ENCODE data around the gene CFHR4. TPM values are rescaled to one million over a fixed set of nuclear protein-coding genes. Genes with fewer than 3 reads are reported as not detected.

Gene CFHR4
- total RNA-seq, 1 experiment from 2014 or later: not detected

GRCh38 chr1:196866974-196867373 is 20.9 kb upstream of the CFHR4 start:
- H3K4me2 ChIP-seq (ENCODE audit: insufficient read depth, insufficient read length, low read length): no peak overlapping the region
- no peak overlapping the region for H2BK5ac ChIP-seq (ENCODE audit: insufficient read length, low read length)
- Mint-ChIP-seq H3K36me3 (ENCODE audit: insufficient read depth in 1 of 3, low read depth in 3 of 3) (0 out of 7 replicates have a peak, but pooled peaks cover 0 to 1% (median 0%) of the 10 kb centered on the region in 3 experiments), H3K4me1 (no peaks in the 10 kb centered on the region), H3K4me3 (no peak overlapping the region), H3K27me3 (ENCODE audit: low read depth) (no peaks in the 10 kb centered on the region; the same call in 1 of the 2 replicates), H3K27ac (no peak overlapping the region), H3K9me3 (no peaks in the 10 kb centered on the region)
- TF ChIP-seq, protein P1, sequence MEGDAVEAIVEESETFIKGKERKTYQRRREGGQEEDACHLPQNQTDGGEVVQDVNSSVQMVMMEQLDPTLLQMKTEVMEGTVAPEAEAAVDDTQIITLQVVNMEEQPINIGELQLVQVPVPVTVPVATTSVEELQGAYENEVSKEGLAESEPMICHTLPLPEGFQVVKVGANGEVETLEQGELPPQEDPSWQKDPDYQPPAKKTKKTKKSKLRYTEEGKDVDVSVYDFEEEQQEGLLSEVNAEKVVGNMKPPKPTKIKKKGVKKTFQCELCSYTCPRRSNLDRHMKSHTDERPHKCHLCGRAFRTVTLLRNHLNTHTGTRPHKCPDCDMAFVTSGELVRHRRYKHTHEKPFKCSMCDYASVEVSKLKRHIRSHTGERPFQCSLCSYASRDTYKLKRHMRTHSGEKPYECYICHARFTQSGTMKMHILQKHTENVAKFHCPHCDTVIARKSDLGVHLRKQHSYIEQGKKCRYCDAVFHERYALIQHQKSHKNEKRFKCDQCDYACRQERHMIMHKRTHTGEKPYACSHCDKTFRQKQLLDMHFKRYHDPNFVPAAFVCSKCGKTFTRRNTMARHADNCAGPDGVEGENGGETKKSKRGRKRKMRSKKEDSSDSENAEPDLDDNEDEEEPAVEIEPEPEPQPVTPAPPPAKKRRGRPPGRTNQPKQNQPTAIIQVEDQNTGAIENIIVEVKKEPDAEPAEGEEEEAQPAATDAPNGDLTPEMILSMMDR (conservative IDR thresholded peaks at IDR 0.05): no peak
- no peak overlapping the region for H2AK5ac ChIP-seq (ENCODE audit: insufficient read length, low read length)
- no peaks in the 10 kb centered on the region for H3K9me3 ChIP-seq (ENCODE audit: control insufficient read depth, low read depth, low read length)
- no peaks in the 10 kb centered on the region for H3K23me2 ChIP-seq (ENCODE audit: insufficient read length, low read depth, low read length, poor library complexity, severe bottlenecking)
- H3K27ac ChIP-seq (ENCODE audit: insufficient read length, low read depth, low read length): no peak overlapping the region
- no peaks in the 10 kb centered on the region for H3K79me2 ChIP-seq (ENCODE audit: insufficient read depth, low read length)
- no peak overlapping the region for H2BK12ac ChIP-seq (ENCODE audit: insufficient read length, low read depth, low read length)
- no peaks in the 10 kb centered on the region for H3K27me3 ChIP-seq (ENCODE audit: insufficient read depth, low read length)
- H3K23ac ChIP-seq (ENCODE audit: insufficient read length, low read depth, low read length): no peak overlapping the region
- H3K14ac ChIP-seq (ENCODE audit: insufficient read depth, low read length): no peak overlapping the region
- H3K4me1 ChIP-seq (ENCODE audit: insufficient read depth, low read length): no peaks in the 10 kb centered on the region
- H3K18ac ChIP-seq (ENCODE audit: insufficient read length, low read depth, low read length): no peak overlapping the region
- H3K9ac ChIP-seq (ENCODE audit: extremely low read depth, insufficient read length, low read length): no peak overlapping the region
- no peak overlapping the region for H3K56ac ChIP-seq (ENCODE audit: insufficient read length, low read depth, low read length)
- no peak overlapping the region for H4K8ac ChIP-seq (replicated peaks; ENCODE audit: insufficient read length, low read depth, low read length)
- no peak for DNase-seq
- H4K5ac ChIP-seq (ENCODE audit: insufficient read length, low read depth, low read length): no peak overlapping the region
- no peak overlapping the region for H2BK120ac ChIP-seq (ENCODE audit: low read depth, low read length, poor library complexity, severe bottlenecking)
- H4K20me1 ChIP-seq (ENCODE audit: control insufficient read depth, insufficient read depth, insufficient read length): no peaks in the 10 kb centered on the region
- H2BK15ac ChIP-seq (ENCODE audit: low read depth, low read length): no peak overlapping the region
- no peak overlapping the region for H2AFZ ChIP-seq (ENCODE audit: low read length)
- no peak overlapping the region for H2BK20ac ChIP-seq (ENCODE audit: low read depth, low read length, poor library complexity, severe bottlenecking)
- no peak overlapping the region for H3T11ph ChIP-seq (ENCODE audit: low read length)
- WGBS (ENCODE audit: extremely low coverage, insufficient read length, low lambda C conversion rate): no CpG with 5 or more reads among the region's 1 CpG
- no peaks in the 10 kb centered on the region for H3K79me1 ChIP-seq (ENCODE audit: insufficient read depth, low read depth, low read length, poor library complexity, severe bottlenecking)
- H4K91ac ChIP-seq (ENCODE audit: insufficient read length, low read depth, low read length): no peak overlapping the region
- no peak overlapping the region for H3K4ac ChIP-seq (ENCODE audit: low read depth, low read length)
